Activated T-cell treated with anti-CD3 and anti-CD28 coated beads for 4 hours (primary cell): Measurements from ENCODE around the gene CCL18.
"Not testable (repeated sequence)": the region's sequence is repeated elsewhere in the genome, so short reads cannot be mapped to it uniquely, and the experiment has no call there.

Source experiments
- DNase-seq: peaks from one replicate; pipeline ENCODE4 v3.0.0-alpha.2; 2020

CCL18 gene, protein sequence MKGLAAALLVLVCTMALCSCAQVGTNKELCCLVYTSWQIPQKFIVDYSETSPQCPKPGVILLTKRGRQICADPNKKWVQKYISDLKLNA

DNA sequence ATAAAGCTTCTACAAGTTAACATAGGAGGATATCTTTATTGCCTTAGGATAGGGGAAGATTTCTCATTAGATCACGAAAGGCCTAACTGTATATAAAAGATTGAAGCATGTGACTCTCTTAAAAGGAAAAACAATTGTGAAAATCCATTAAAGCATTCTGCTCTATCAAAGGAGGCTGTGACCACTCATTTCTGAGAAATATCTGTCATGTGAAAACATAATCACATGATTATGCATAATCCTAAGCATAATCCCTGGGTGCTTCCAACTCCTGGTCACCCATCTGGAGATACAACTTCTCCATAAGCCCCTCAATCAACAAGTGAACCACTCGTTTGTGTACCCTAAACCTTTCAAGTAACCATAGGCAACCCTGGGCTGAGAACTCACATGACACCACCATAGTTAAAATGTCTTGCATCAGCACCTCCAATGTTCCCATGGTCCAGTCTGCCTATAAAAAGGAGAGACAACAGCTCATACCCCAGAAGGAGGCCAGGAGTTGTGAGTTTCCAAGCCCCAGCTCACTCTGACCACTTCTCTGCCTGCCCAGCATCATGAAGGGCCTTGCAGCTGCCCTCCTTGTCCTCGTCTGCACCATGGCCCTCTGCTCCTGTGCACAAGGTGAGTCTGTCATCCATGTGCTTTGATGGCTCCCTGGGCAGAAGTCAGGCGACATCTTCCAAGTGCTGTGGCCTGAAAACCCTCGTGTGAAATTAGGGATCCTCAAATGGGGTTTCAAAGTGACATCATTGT, at the start of gene CCL18:
CCL18 (plus strand) TSS at position 487 of the 756 bp plus-strand sequence; CDS start at position 558, 71 bp downstream.
- no peak for DNase-seq

DNA sequence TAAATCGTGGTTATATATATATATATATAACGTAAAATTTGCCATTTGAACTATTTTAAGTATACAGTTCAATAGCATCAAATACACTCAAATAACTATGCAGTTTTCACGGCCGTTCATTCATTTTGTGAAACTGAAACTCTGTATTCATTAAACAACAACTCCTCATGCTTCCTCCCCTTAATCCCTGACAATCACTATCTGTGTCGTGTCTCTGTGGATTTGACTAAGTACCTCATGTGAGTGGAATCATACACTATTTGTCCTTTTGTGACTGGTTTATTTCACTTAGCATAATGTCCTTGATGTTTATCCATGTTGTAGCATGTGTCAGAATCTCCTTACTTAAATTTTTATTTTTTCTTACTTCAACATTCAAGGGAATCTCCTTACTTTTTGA, 49.1 kb upstream of the CCL18 start:
- DNase-seq: no peak

DNA sequence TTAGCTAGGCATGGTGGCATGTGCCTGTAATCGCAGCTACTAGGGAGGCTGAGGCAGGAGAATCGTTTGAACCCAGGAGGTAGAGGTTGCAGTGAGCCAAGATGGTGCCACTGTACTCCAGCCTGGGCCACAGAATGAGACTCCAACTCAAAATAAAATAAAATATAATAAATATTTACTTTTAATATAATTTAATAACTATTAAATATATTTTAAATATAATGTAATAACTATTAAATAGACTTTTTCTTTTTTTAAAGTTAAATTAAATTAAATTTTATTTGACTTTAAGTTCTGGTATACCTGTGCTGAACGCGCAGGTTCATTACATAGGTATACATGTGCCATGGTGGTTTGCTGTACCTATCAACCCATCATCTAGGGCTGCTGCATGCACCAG, 48.2 kb upstream of the CCL18 start:
- DNase-seq: not testable (repeated sequence)

DNA sequence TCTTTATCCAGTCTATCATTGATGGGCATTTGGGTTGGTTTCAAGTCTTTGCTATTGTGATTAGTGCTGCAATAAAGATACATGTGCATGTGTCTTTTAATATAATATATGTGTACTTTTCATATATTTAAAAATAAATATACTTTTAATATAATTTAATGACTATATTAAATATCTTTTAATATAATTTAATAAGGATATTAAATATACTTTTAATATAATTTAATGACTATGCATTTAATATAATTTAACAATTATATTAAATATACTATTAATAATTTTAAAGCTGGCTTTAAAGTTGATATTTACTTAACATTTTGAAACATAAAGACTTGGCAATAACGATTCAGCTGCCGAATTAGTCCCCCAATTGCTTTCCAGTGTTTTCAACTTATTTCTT, 47.5 kb upstream of the CCL18 start:
- no peak for DNase-seq

DNA sequence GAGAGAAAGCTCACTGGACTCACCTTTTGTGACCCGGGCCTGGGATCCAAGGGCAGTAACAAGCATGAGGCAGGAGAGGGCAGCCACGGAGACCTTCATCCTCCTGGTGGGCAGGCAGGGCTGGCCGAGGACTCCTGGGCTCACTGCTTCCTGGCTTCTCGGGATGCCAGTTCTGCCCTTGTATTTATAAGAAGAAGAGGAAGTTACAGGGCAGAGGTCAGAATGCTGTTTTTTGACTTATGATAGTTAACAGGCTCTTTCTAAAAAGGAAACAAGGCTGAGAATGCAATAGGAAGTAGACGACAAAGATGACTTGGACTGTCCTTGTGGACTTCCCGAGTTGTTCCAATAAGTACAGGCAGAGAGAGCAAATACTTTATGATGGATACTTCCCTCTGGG, 46.3 kb upstream of the CCL18 start, which contains the start of gene CCL23:
CCL23 (minus strand) TSS at position 174 of the 400 bp plus-strand sequence; CDS start at position 99, 75 bp downstream.
- no peak for DNase-seq

DNA sequence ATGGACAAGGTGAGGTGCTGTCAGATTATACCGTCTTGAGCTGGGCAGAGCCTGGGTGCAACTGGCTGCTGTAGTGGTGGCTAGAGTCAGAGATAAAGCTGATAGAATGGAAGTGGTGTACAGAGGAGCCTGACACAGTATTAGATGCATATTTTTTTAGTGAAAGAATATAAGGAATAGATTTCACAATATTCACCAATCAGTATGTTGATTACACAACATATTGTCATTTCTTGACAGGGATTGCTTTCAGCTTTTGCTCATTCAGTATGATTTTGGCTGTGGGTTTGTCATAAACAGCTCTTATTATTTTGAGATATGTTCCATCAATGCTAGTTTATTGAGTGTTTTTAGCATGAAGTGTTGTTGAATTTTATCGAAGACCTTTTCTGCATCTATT, 44.6 kb upstream of the CCL18 start:
- DNase-seq: no peak

DNA sequence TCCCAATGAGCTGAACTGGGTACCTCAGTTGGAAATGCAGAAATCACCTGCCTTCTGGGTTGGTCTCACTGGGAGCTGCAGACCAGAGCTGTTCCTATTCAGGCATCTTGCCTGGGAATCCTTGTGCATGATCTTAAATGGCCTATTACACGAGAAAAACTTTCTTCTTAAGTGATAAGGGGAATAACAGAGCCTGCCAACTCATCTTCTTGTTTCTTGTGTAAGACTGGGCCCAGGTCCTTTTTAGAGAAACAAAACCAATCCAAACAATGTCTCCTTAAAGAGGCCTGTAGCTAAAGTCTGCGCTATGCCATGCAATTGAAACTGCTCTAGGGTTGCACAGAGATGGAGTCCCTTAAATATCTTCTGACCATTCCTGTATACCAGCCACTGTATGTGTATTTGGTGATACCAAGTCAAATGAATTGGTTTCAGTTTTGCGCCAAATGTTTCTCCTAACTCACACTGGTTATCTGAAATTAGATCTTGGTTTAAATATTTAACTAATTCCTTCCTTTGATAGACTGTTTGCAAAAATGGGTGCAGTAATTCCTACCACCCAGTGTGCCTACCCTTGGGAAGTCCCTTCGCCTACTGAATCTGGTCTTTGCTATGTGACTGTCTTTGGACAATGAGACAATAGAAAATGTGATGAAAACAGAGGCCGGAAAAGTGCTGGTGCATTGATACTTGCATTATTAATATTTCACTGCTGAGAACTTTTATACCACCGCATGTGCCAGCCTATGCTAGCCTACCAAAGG, 39.8 kb upstream of the CCL18 start:
- DNase-seq: no peak

DNA sequence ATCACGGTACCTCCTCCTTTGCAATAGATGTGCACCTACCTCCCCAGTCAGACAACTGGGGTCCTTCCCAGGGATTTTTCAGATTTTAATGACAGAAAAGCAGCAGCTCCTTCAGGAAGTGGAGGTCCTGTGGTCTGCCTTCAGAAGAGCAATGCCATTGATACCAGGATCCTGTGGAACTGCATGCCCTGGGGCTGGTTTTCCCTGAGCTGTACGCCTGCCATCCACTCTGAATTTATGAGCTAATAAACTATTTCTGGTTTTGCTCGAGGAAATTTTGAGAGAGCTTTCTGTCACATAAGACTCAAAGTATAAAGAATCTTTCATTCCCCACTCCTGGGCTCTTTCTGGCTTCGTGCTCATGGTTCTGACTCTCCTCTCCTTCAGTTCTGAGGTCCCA, 36.3 kb upstream of the CCL18 start:
- DNase-seq: no peak

DNA sequence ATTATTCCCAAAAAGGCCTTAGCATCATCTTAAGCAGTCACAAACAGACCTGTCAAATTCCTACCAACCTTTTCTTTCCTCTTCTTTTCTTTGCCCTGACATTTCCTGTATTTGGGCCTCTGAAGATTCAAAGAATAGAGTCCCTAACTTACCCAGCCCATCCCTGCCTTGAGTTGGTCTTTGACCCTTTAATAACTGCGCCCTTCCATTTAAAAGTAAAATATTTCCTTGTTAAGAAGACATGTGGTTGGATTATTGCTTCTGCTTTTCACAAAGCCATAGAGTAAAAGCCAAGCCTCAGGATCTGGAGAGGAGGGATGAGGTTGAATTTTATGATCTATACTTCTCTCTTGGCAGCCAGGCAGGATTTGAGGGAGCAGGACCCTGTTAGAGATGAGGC, 33.1 kb upstream of the CCL18 start:
- DNase-seq: no peak

DNA sequence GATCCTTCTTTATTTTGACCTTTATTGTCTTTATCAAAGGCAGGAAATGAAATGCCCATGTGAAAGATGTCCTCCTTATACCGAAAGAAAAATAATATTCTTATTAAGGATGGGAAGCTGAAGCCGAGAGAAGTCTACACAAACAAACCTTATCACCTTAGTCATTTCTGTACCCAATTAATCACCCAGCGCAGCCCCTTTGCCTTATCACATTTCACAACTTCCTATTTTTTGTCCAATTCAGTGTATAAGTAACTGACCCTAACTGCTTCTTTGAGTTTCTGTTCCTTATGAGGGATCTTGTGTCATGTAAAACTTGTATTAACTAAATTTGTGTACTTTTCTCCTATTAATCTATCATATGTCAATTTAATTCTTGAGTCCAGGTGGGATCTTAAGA, 29.9 kb upstream of the CCL18 start:
- DNase-seq: no peak

DNA sequence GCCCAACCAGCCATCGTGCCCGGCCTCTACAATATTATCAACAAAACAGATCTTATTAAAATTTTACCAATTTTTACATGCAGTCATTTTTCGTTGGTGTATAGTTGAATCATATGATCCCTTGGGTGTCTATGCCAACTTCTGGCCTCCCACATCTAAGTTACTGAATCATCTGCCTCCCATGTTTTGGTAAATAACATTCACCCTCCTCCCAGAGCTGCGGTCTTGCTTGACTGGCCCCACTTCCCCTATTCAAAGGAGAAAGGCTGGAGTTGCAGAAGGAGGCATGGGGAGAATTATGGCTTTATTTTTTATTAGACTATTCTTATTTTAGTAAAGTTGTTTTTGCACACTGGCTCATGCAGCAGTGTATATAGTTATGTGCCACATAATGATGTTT, 27.8 kb upstream of the CCL18 start:
- no peak for DNase-seq

DNA sequence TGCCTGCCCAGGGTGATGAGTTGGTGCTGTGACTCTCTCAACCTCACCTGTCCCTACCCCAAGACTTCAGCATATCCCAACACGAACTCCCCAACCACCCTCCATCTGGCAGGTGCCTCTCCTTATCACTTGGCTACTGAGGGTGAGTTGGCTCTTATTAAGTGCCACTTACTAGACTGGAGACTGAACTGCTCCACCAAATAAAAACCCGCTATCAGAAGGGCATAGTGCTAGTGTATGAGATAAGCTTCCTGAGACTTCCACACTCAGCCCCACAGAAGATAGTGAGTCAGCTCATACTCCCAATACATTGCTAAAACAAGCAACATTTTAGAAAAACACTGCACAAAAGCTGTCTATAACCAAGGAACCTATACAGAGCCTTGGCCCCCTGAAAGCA, 16.0 kb upstream of the CCL18 start:
- DNase-seq: no peak

DNA sequence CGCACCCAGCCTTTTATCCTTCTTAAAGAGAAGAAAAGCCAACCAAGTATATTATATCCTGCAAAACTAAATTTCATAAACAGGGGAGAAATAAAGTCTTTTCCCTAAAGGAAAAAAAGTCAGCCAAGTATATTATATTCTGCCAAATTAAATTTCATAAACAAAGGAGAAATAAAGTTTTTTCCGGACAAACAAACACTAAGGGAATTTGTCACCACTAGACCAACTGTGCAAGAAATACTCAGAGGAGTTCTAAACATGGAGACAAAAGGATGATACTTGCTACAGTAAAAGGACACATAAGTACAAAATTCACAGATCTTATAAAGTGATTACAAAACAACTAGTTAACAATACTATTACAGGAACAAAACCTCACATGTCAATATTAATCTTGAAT, 14.4 kb upstream of the CCL18 start:
- DNase-seq: no peak

DNA sequence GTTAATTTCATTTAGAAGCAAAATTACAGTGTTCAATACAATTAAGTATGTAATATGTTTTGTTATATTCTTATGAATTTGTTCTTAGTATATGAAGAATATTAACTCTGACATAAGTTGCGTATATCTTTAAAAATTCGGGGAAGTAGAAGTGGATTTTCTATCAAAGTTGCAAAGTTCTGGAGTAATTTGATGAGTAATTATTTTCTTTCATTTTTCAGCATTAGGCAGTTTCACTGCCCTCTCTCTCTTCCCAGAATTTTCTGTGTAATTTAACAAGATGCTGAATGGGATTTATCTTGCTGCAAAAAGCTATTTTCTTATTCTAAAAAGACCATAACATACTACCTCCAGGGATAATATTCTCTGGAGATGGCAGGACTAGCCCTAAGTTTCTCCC, 8.9 kb upstream of the CCL18 start:
- no peak for DNase-seq

DNA sequence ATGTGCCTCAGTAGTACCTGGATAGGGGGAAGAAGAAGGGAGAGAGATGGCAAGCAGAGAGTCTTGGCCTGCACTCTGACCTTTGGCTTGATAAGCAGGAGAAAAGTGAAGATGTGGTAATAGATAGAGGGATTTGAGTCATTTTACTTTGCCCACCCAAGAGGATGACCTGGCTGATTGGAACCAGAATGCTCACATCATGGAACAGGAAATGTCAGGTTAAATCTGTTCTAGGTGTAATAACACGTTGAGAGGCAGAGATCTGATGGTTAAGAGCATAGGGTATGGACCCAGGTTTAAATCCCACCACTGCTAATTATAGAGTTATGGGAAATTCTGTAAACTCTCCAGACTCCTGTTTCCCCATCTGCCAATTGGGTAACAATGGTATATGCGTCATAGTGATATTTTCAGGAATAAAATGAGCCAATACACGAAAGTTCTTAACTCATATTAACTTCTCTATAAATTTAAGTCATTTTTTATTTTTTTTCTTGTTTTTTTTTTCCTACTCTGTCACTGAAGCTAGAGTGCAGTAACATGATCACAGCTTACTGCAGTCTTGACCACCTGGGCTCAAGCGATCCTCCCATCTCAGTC, 8.1 kb upstream of the CCL18 start:
- no peak for DNase-seq

DNA sequence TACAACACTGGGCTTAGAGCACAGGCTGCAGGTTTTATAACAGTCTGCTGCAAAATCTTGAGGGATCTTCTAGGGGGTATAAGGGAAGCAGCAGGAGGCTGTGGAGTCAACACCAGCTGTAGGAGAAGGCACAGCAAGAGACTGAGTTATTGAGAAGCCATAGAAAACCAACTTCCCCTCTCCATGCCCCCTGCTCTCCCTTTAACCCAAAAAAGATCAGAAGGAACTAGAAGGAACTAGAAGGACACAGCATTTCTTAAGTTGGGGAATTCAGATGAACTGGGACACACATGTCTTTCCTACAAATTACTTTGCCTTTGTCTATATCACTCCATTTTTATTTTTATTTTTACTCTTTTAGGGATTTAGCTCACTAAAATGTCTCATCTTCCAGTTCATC, 6.2 kb upstream of the CCL18 start:
- DNase-seq: no peak

DNA sequence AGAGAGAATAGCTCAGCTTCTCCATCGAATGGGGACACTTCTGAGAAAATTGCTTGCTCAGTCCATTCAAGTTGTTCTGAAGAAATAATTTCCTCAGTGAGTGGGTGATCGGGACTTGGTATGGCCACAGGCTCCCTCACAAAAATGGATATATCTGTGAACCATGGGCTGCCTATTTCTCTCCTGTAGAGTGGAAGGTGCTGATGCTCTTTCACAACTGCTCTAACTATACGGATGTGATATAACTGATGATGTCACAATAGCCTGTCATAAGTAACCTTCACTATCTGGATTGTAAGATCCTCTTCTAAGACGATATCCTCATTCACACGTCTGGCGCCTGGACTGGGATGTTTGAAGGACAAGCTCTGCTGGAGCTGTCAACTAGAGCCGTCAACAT, 4.7 kb upstream of the CCL18 start:
- no peak for DNase-seq

DNA sequence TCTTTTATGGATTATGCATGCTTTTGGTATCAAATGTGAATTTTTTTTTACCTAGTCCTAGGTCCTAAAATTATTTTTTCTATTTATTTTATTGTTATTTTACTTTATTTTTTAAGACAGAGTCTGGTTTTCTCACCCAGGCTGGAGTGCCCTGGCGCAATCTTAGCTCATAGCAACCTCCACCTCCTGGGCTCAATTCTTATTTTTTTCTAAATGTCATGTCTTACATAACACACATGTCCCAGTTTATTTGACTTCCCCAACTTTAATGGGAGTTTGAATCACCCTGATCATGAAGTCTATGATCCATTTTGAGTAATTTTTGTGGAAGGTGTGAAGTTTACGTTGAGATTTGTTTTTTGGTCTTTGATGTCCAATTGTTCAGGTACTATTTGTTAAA, 3.3 kb upstream of the CCL18 start:
- DNase-seq: no peak

DNA sequence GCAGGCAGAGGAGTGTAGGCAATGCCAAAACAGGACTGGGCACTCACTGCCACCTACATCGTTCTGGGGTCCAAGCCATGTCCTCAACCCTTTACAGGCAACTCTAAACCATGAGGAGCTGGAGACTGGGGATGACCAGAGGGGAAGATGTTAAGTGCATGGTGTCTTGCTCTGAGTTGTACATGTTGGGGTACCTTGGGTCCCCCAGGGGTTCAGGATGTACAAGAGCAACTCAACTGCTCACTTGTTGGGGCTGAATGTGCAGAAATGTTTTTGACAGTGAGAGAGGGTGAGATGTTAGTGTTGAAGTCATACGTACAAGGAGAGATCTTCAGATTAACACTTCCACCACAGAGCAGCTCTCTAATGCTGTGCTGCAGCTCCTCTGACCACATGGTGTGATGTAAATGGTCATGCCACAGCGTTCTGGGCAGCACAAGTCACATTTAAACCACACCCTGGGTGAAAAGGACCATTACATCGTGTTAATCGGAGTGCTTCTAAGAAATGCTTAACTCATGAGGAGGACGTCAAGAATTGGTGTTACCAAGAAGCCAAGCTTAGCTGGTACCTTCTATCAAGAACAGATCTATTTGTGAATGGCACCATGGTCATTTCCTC, 2.4 kb downstream of the CCL18 start:
- DNase-seq: no peak

DNA sequence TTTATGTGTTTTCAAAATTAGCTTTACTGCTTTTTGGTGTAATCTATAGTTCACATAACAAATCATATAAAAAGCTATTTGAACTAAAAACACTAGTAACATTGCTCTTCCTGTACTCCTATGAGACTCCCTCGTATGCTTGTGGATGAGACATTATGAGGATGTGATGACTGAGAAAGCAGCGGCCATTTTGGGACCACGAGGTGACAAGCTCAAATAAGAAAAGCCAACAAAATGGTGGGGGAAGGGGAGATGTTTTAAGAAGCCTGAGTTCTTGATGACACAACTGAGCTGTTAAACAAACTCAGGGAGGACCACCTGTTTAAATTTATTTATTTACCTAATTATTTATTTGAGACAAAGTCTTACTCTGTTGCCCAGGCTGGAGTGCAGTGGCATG, 4.5 kb downstream of the CCL18 start:
- no peak for DNase-seq

DNA sequence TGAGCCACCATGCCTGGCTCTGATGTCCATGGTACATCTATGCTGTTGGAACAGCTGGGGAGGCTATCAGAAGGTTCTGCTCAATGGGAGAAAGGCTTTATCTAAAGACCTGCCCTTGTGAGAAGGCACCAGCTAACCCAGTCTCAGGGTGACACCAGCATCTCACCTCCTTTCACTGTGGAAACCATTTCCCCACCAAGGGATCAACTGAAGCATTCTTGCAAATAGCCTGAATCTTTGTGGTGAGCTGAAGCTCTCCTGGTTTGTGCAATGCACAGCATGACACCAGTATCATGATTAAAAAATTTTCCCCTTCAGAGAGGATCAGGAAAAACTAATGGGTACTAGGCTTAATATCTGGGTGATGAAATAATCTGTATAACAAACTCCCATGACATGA, 5.1 kb downstream of the CCL18 start:
- DNase-seq: no peak

DNA sequence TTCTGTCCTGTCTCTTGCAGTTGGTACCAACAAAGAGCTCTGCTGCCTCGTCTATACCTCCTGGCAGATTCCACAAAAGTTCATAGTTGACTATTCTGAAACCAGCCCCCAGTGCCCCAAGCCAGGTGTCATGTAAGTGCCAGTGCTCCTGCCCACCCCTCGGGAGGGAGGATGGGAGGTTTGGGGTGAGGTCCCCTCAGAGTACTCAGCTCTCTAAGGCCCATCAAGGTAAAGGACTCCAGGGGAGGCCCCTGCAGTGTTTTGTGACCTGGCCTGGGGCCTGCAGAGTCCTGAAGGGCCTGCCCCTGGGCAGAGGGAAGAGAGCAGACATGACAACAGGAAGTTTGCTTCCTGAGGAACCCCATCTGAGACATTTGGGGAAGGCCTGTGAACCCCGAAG, 6.4 kb downstream of the CCL18 start:
- no peak for DNase-seq

DNA sequence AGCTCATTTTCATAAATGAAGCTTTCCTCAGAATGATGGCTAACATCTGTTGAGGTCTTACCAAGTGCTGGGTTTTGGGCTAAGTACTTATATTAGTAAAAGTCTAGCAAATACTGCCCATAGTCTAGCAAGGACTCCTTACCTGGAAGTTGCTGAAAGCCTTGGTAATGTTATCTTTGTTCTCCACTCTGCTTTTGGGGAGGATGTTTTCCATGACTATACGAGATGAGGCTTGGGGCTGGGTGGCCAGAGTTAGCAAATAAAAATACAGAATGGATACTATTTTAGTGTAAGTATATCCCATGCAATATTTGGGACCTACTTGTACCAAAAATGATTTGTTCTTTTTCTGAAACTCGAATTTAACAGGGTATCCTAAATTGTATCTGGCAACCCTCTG, 7.7 kb downstream of the CCL18 start:
- DNase-seq: no peak
